GM18519 (cell line): ENCODE data around the gene ZNF581.

Source experiments
- ATAC-seq: cut with Tn5 transposase; IDR thresholded peaks from one replicate; pipeline ENCODE4 v1.9.1; 2021; ENCODE audit warnings: mild to moderate bottlenecking, moderate library complexity; ENCODE audit not compliant: unreplicated experiment, low FRiP score

ZNF581 gene

DNA sequence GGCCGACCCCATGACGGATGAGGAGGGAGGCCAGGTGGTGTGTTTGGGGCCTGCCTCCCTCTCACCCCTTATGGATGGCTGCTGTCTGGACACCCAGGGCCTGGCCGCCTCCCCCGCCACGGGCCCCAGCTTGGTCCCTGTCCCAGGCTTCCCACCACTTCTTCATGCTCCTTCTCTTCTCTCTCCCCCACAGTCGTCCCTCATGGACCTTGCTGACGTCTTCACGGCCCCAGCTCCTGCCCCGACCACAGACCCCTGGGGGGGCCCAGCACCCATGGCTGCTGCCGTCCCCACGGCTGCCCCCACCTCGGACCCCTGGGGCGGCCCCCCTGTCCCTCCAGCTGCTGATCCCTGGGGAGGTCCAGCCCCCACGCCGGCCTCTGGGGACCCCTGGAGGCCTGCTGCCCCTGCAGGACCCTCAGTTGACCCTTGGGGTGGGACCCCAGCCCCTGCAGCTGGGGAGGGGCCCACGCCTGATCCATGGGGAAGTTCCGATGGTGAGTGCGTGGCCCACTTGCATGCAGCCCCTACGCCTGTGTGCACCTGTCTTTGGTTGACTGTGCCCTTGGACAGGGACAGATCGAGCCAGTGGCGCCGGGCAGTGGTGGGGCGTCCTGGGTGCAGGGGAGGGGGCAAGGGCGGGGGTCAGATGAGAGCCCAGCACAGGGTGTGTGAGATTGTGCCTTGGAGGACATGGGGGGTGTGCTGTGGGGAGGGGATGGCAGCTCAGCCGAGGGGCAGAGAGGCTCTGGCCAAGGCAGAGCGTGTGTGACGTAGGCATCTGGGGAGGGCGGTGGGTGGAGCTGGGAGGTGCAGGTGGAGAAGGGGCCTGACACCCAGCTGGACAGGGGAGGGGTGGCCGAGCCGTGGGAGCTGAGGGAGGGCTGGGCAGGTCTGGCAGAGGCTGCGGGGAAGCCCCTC is 48.4 kb downstream of the ZNF581 start:
- no peak for ATAC-seq

DNA sequence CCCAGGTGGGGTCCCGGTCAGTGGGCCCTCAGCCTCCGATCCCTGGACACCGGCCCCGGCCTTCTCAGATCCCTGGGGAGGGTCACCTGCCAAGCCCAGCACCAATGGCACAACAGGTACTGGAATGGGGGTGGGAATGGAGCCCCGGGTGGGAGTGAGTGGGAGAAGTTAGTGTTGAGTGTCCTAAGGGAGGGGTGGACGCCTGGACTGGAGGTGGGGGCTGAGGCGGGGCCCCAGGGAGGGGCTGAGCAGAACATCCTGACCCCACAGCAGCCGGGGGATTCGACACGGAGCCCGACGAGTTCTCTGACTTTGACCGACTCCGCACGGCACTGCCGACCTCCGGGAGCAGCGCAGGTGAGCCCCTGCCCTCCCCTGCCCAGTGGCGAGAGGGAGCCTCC is 49.2 kb downstream of the ZNF581 start:
- ATAC-seq = no peak

DNA sequence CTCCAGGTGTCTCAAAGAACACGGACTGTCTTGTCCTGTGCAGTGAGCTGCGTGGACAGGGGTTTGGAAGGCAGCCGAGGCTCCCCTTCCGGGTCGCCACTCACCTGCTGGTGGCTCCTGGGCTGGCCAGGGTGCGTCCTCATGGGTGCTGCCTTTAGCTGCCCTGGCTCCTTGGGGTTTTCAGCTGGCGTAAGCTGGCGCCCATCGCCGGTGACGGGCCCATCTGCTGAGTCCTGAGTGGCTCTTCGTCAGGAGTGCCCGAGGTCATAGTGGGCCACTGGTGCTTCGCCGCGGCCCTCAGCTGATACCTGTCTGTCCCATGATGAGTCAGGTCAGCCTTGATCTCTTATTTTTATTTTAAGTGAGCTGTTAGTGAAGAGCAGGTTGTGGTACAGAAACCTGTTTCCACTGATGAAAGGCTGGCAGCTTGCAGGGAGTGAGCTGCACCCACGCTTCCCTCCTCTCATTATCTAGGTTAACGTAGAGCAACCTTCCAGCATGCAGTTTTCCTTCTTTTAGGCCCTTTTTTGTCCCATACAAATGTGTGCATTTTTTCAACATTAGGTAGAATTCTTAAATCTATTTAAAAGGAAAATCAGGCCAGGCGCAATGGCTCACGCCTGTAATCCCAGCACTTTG is 50.0 kb downstream of the ZNF581 start:
- no peak for ATAC-seq

DNA sequence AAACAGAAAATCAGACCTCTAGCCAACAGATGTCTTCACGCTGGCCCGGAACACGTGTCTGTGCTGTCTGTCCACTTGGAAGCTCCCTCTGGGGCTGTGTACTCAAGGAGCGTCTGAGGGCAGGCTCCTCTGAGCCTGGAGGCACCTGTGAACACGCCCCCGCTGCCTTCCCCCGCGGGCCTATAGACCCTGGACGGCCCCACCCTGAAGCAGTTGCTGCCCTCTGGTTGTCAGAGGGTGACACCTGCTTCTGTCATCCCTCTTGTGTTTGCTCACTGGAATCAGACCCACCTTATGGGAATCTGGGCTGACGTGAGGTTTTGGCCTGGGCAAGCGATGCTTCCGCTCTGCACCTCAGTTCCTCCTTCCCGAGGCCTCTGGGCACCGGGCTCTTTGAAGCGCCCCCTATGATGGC is 50.8 kb downstream of the ZNF581 start:
- ATAC-seq = no peak

DNA sequence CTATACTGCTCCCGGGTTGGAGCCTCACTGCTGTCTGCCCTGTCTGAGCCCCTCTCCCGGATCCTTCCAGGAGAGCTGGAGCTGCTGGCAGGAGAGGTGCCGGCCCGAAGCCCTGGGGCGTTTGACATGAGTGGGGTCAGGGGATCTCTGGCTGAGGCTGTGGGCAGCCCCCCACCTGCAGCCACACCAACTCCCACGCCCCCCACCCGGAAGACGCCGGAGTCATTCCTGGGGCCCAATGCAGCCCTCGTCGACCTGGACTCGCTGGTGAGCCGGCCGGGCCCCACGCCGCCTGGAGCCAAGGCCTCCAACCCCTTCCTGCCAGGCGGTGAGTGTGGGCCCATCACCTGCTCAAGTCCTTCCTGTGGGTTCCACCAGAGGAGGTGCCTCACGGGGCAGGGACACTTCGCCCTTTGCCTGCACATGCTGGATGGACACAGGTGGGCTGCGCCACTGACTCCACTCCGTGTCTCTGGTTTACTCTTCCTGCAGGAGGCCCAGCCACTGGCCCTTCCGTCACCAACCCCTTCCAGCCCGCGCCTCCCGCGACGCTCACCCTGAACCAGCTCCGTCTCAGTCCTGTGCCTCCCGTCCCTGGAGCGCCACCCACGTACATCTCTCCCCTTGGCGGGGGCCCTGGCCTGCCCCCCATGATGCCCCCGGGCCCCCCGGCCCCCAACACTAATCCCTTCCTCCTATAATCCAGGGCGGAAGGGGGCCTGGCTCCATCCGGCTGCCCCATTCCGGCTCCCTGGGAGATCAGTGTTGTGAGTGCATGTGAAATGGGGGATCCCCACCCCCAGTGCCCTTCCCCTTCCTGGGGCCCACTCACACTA is 51.4 kb downstream of the ZNF581 start:
- no peak for ATAC-seq
